MM.1S (cell line): ENCODE results near the gene GNAQ.

Experiments used
- DNase-seq: peaks from one replicate; pipeline ENCODE4 v3.0.0-alpha.2; 2015
- H2AFZ ChIP-seq: fragments of 300-600 bp; sonication (generic); 2 replicates; pipeline ENCODE4 v1.6.0; 2016; ENCODE audit warnings: antibody characterized with exemption, low read length
- H3F3A ChIP-seq: fragments of 300-600 bp; sonication (generic); 2 replicates; pipeline ENCODE4 v1.6.1; 2016; ENCODE audit warnings: mild to moderate bottlenecking, antibody characterized with exemption, low read length, moderate library complexity, mixed read lengths; ENCODE audit not compliant: insufficient read depth
- H3K27ac ChIP-seq: fragments of 300-600 bp; sonication (generic); 2 replicates; pipeline ENCODE4 v1.5.1; 2016; ENCODE audit warnings: mild to moderate bottlenecking, low read length
- H3K27me3 ChIP-seq: fragments of 300-600 bp; sonication (generic); replicated peaks from 2 replicates; pipeline ENCODE4 v1.6.0; 2016; ENCODE audit warnings: low read length; ENCODE audit not compliant: insufficient read depth
- H3K36me3 ChIP-seq: fragments of 300-600 bp; sonication (generic); replicated peaks from 2 replicates; pipeline ENCODE4 v1.6.1; 2016; ENCODE audit warnings: mild to moderate bottlenecking, low read length, mixed read lengths; ENCODE audit not compliant: insufficient read depth
- H3K4me1 ChIP-seq: fragments of 300-600 bp; sonication (generic); 2 replicates; pipeline ENCODE4 v1.6.1; 2016; ENCODE audit warnings: low read length, mixed read lengths
- H3K4me2 ChIP-seq: fragments of 300-600 bp; sonication (generic); 2 replicates; pipeline ENCODE4 v1.6.0; 2016; ENCODE audit warnings: low read depth, low read length
- H3K4me3 ChIP-seq: fragments of 300-600 bp; sonication (generic); 2 replicates; pipeline ENCODE4 v1.5.1; 2016; ENCODE audit warnings: low read length, mixed read lengths
- H3K79me2 ChIP-seq: fragments of 300-600 bp; sonication (generic); 2 replicates; pipeline ENCODE4 v1.6.1; 2016; ENCODE audit warnings: mixed run types, low read length, mixed read lengths
- H3K9ac ChIP-seq: fragments of 300-600 bp; sonication (generic); 2 replicates; pipeline ENCODE4 v1.6.1; 2016; ENCODE audit warnings: low read length, mixed read lengths
- H3K9me2 ChIP-seq: fragments of 300-600 bp; sonication (generic); replicated peaks from 2 replicates; pipeline ENCODE4 v1.6.1; 2016; ENCODE audit warnings: mild to moderate bottlenecking, low read length, mixed read lengths; ENCODE audit not compliant: insufficient read depth
- H3K9me3 ChIP-seq: fragments of 300-600 bp; sonication (generic); replicated peaks from 2 replicates; pipeline ENCODE4 v1.6.1; 2016; ENCODE audit warnings: mild to moderate bottlenecking, low read length, mixed read lengths; ENCODE audit not compliant: insufficient read depth
- H4K20me1 ChIP-seq: fragments of 300-600 bp; sonication (generic); 2 replicates; pipeline ENCODE4 v1.6.1; 2016; ENCODE audit warnings: mild to moderate bottlenecking, low read length, moderate library complexity, mixed read lengths; ENCODE audit not compliant: insufficient read depth
- EZH2 ChIP-seq: fragments of 300-600 bp; sonication (generic); optimal IDR thresholded peaks from 2 replicates; pipeline ENCODE3; 2017; ENCODE audit warnings: low read depth, mild to moderate bottlenecking, antibody characterized with exemption, low read length, mixed read lengths
- EZH2phosphoT487 ChIP-seq: fragments of 300-600 bp; sonication (generic); IDR thresholded peaks from 2 replicates; pipeline ENCODE4 v1.6.1; 2018; ENCODE audit warnings: antibody characterized with exemption, low read length
- TF ChIP-seq, protein P1 (sequence below): fragments of 300-600 bp; sonication (generic); IDR thresholded peaks from 2 replicates; pipeline ENCODE4 v1.5.1; 2016; ENCODE audit warnings: antibody characterized with exemption, low read length, mixed read lengths

GNAQ gene

DNA sequence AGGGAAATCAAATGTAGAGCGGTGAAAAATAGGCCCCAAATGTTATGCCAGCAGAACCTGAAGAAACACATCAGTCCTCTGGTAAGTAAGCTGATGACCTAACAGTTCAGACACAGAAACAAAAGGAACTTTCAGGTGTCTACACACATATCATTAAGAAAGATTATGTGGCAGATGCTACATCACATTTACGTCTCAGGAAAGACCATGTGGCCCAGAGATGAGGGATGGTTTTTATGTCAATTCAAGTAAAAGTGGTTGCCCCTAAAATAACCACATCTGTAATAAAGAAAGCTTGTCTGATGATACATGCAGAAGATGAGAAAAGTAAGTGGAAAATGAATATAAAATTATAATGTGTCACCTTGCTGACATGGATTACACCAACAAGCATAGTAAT, 31.4 kb downstream of the GNAQ start:
- H3K27ac ChIP-seq = no peak overlapping the region
- H3K79me2 ChIP-seq = no peaks in the 10 kb centered on the region
- no peaks in the 10 kb centered on the region for H3F3A ChIP-seq
- H3K9me3 ChIP-seq = no peaks in the 10 kb centered on the region
- no peaks in the 10 kb centered on the region for H3K36me3 ChIP-seq
- DNase-seq = no peak
- H3K4me3 ChIP-seq = no peak overlapping the region
- H3K4me2 ChIP-seq = no peak overlapping the region
- no peaks in the 10 kb centered on the region for H3K4me1 ChIP-seq
- no peaks in the 10 kb centered on the region for H3K9me2 ChIP-seq
- TF ChIP-seq EZH2 = no peak
- no peak for TF ChIP-seq EZH2phosphoT487
- TF ChIP-seq, protein P1, sequence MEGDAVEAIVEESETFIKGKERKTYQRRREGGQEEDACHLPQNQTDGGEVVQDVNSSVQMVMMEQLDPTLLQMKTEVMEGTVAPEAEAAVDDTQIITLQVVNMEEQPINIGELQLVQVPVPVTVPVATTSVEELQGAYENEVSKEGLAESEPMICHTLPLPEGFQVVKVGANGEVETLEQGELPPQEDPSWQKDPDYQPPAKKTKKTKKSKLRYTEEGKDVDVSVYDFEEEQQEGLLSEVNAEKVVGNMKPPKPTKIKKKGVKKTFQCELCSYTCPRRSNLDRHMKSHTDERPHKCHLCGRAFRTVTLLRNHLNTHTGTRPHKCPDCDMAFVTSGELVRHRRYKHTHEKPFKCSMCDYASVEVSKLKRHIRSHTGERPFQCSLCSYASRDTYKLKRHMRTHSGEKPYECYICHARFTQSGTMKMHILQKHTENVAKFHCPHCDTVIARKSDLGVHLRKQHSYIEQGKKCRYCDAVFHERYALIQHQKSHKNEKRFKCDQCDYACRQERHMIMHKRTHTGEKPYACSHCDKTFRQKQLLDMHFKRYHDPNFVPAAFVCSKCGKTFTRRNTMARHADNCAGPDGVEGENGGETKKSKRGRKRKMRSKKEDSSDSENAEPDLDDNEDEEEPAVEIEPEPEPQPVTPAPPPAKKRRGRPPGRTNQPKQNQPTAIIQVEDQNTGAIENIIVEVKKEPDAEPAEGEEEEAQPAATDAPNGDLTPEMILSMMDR = no peak
- no peak overlapping the region for H2AFZ ChIP-seq
- H4K20me1 ChIP-seq = no peaks in the 10 kb centered on the region
- H3K27me3 ChIP-seq = no peaks in the 10 kb centered on the region
- no peak overlapping the region for H3K9ac ChIP-seq

DNA sequence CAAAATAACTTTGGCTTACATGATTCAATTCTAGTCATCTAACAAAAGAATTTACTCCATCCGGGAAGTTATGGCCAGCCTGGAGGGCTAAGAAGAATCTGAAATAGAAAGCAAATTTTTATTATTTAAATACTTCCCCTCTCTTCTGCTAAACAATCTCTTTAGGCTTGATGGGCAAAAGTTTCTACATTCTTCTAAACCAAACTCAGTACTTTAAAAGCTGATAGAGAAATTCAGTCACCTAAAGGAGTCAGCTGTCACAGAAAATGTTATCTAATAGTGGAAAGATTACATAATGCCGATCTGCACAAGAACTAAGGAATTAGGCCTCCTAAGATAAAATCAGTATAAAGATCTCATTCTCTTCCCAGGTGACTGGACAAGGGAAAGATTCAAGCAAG, 32.4 kb downstream of the GNAQ start:
- Histone ChIP-seq H3K9me3 (no peaks in the 10 kb centered on the region), H3K4me3 (no peak overlapping the region), H3K79me2 (no peaks in the 10 kb centered on the region), H4K20me1 (no peaks in the 10 kb centered on the region), H3K9me2 (no peaks in the 10 kb centered on the region), H3K4me2 (no peak overlapping the region), H2AFZ (no peak overlapping the region), H3K36me3 (no peaks in the 10 kb centered on the region), H3F3A (no peaks in the 10 kb centered on the region), H3K4me1 (no peaks in the 10 kb centered on the region), H3K27me3 (no peaks in the 10 kb centered on the region), H3K27ac (no peak overlapping the region), H3K9ac (no peak overlapping the region)
- TF ChIP-seq, protein P1 = no peak
- TF ChIP-seq EZH2 (no peak), EZH2phosphoT487 (no peak)
- no peak for DNase-seq

DNA sequence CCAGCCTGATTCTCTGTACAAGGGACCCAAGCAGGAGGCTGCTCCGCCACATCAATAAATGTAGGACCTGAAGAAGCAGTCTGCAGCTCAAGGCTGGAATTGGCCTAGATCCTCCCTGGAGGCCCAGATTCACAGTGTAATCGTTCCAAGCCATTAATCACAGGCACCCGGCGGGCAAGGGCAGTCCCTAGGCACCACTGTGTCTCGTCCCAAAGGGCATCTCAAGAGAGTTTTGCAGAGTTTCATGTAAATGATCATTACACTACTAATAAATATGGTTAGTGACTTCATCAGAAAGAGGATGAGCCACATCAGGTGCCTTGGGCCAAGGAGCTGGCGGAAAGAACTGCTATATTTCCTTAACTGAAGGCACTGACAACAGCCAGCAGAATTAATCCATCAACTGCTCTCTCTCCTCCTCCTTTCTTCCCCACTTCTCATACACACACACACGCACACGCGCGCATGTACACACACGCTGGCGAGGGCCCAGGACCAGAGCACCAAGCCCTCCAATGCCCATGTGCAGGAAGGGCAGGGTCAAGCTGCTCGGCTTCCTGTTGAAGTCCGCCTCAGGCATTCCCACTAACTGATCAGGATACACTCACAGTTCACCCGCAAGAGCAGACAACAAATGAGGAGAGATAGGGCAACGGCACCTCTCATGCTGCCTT, 33.9 kb downstream of the GNAQ start:
- Histone ChIP-seq H3K4me2 (no peak overlapping the region), H3K4me3 (no peak overlapping the region), H3K36me3 (no peaks in the 10 kb centered on the region), H3K27me3 (no peaks in the 10 kb centered on the region), H4K20me1 (no peaks in the 10 kb centered on the region), H3K4me1 (no peaks in the 10 kb centered on the region), H3K9me3 (no peaks in the 10 kb centered on the region), H2AFZ (no peak overlapping the region), H3K9ac (no peak overlapping the region), H3K27ac (no peak overlapping the region), H3F3A (no peaks in the 10 kb centered on the region), H3K79me2 (no peaks in the 10 kb centered on the region), H3K9me2 (no peaks in the 10 kb centered on the region)
- no peak for TF ChIP-seq EZH2
- TF ChIP-seq EZH2phosphoT487 = no peak
- TF ChIP-seq, protein P1 = no peak
- DNase-seq = no peak
